ENCODE measurements around the gene HPCAL1. TPM values are rescaled to one million over a fixed set of nuclear protein-coding genes. Genes with fewer than 3 reads are reported as not detected.

The HPCAL1 gene
- total RNA-seq, 2 donors from 2014 or later: 41.0 to 66.3 TPM

- Histone ChIP-seq H3K27ac (no peak overlapping the region), H3K27me3 (no peaks in the 10 kb centered on the region), H3K36me3 (replicated peaks in 1 of 2; ENCODE audit: insufficient read depth in 1 of 2, low read depth in 2 of 2) (no peaks in the 10 kb centered on the region), H3K9me3 (no peaks in the 10 kb centered on the region), H3K4me3 (no peak overlapping the region), H3K4me1 (peaks cover 5% of the 10 kb centered on the region)
- TF ChIP-seq CTCF (IDR thresholded peaks at IDR 0.05) (no peak), POLR2A (IDR thresholded peaks at IDR 0.05) (no peak)
- ATAC-seq: no peak
- WGBS, 2 donors: 84 to 85% methylated on average over 2 of the region's 2 CpGs
- intact Hi-C loops (cut with DNase I): no loop called here
- DNase-seq: no peak
These were observed 169.3 kb downstream of the HPCAL1 start for GRCh38 chr2:10471955-10472354.

- peaks cover 6% of the 10 kb centered on the region for H3K4me1 ChIP-seq
- WGBS, 2 donors: 63 to 65% methylated on average over 4 to 5 of the region's 5 CpGs
- ATAC-seq (no peak), DNase-seq (no peak)
- no peak overlapping the region for H3K27ac ChIP-seq
- no peaks in the 10 kb centered on the region for H3K36me3 ChIP-seq (replicated peaks in 1 of 2; ENCODE audit: insufficient read depth in 1 of 2, low read depth in 2 of 2)
- TF ChIP-seq CTCF (IDR thresholded peaks at IDR 0.05) (no peak), POLR2A (IDR thresholded peaks at IDR 0.05) (no peak)
- intact Hi-C loops (cut with DNase I): no loop called here
- H3K4me3 ChIP-seq: no peak overlapping the region
- no peaks in the 10 kb centered on the region for H3K27me3 ChIP-seq
- no peaks in the 10 kb centered on the region for H3K9me3 ChIP-seq
These were observed 170.5 kb downstream of the HPCAL1 start for GRCh38 chr2:10473121-10473756.

GRCh38 chr2:10475221-10475722 lies 172.6 kb downstream of the HPCAL1 start:
- H3K9me3 ChIP-seq: no peaks in the 10 kb centered on the region
- no peaks in the 10 kb centered on the region for H3K27me3 ChIP-seq
- no peak overlapping the region for H3K4me3 ChIP-seq
- no peak overlapping the region for H3K27ac ChIP-seq
- H3K36me3 ChIP-seq (replicated peaks in 1 of 2; ENCODE audit: insufficient read depth in 1 of 2, low read depth in 2 of 2): no peaks in the 10 kb centered on the region
- TF ChIP-seq POLR2A (IDR thresholded peaks at IDR 0.05): no peak
- no peak for TF ChIP-seq CTCF (IDR thresholded peaks at IDR 0.05)
- intact Hi-C loops (cut with DNase I): no loop called here
- ATAC-seq (no peak), DNase-seq (no peak)
- 92 to 95% methylated on average over 12 to 16 of the region's 21 CpGs for WGBS, 2 donors
- peaks cover 6% of the 10 kb centered on the region for H3K4me1 ChIP-seq

- TF ChIP-seq POLR2A (IDR thresholded peaks at IDR 0.05): no peak
- TF ChIP-seq CTCF (IDR thresholded peaks at IDR 0.05): no peak
- DNase-seq: no peak
- 87 to 89% methylated on average over 18 to 22 of the region's 22 CpGs for WGBS, 2 donors
- no peak for ATAC-seq
- H3K36me3 ChIP-seq (replicated peaks in 1 of 2; ENCODE audit: insufficient read depth in 1 of 2, low read depth in 2 of 2): no peaks in the 10 kb centered on the region
- no peaks in the 10 kb centered on the region for H3K9me3 ChIP-seq
- H3K4me3 ChIP-seq: no peak overlapping the region
- no peaks in the 10 kb centered on the region for H3K27me3 ChIP-seq
- no peak overlapping the region for H3K27ac ChIP-seq
- H3K4me1 ChIP-seq: peaks cover 6% of the 10 kb centered on the region
- intact Hi-C loops (cut with DNase I): no loop called here
These were observed 173.3 kb downstream of the HPCAL1 start for GRCh38 chr2:10475811-10476660.

Measured in body of pancreas (tissue), 4 donors.